ENCODE results near the gene HABP4. TPM values are rescaled to one million over a fixed set of nuclear protein-coding genes. Genes with fewer than 3 reads are reported as not detected.

The HABP4 gene
- total and polyA plus RNA-seq, 2 donors from 2014 or later, result 20.9 to 37.5 TPM

Other genes starting within 250 kb of the HABP4 start
- gene HSD17B3, start 148.0 kb upstream of the HABP4 start, total RNA-seq, result 0.66 TPM
- gene HSD17B3, start 148.0 kb upstream of the HABP4 start, polyA plus RNA-seq (ENCODE audit: insufficient read depth, low read depth, low replicate concordance), result 2.0 TPM
- 27.7 TPM for gene SLC35D2, start 66.5 kb upstream of the HABP4 start, total RNA-seq
- 46.1 TPM for gene SLC35D2, start 66.5 kb upstream of the HABP4 start, polyA plus RNA-seq (ENCODE audit: insufficient read depth, low read depth, low replicate concordance)
- 1.9 TPM for gene ZNF367, start 31.8 kb upstream of the HABP4 start, total RNA-seq
- gene ZNF367, start 31.8 kb upstream of the HABP4 start, polyA plus RNA-seq (ENCODE audit: insufficient read depth, low read depth, low replicate concordance), result 1.5 TPM
- 19.6 TPM for gene CDC14B, start 169.7 kb downstream of the HABP4 start, total RNA-seq
- gene CDC14B, start 169.7 kb downstream of the HABP4 start, polyA plus RNA-seq (ENCODE audit: insufficient read depth, low read depth, low replicate concordance), result 9.1 TPM
- 19.8 TPM for gene PRXL2C, start 205.1 kb downstream of the HABP4 start, total RNA-seq
- gene PRXL2C, start 205.1 kb downstream of the HABP4 start, polyA plus RNA-seq (ENCODE audit: insufficient read depth, low read depth, low replicate concordance), result 6.4 TPM

All from kidney (tissue), 2 donors.